Stimulated activated CD4-positive, alpha-beta T cell treated with anti-CD3 and anti-CD28 coated beads, Interleukin-1b, Interleukin-23, amount 100 ng/mL, for 48 hours (primary cell): ENCODE measurements around the gene BAZ1B.
"Not testable (repeated sequence)": the region's sequence is repeated elsewhere in the genome, so short reads cannot be mapped to it uniquely, and the experiment has no call there.

ENCODE experiments used
- DNase-seq: peaks from one replicate; pipeline ENCODE4 v3.0.0-alpha.2; 2020

BAZ1B gene

GRCh38 chr7:73424489-73424885 lies 97.6 kb downstream of the BAZ1B start:
- DNase-seq, result no peak

GRCh38 chr7:73423519-73424488 lies 98.3 kb downstream of the BAZ1B start:
- DNase-seq, result no peak

GRCh38 chr7:73420610-73421009 lies 101.5 kb downstream of the BAZ1B start:
- not testable (repeated sequence) for DNase-seq

GRCh38 chr7:73420016-73420415 lies 102.1 kb downstream of the BAZ1B start:
- not testable (repeated sequence) for DNase-seq

- no peak for DNase-seq
These were observed 103.9 kb downstream of the BAZ1B start for GRCh38 chr7:73418113-73418703.

- DNase-seq, result not testable (repeated sequence)
These were observed 111.5 kb downstream of the BAZ1B start for GRCh38 chr7:73410541-73411131.

GRCh38 chr7:73404860-73405259 lies 117.2 kb downstream of the BAZ1B start:
- DNase-seq, result not testable (repeated sequence)

GRCh38 chr7:73399185-73400050 lies 122.7 kb downstream of the BAZ1B start:
- peak; percentile 75 for DNase-seq

GRCh38 chr7:73397521-73398281 lies 124.4 kb downstream of the BAZ1B start:
- no peak for DNase-seq

- no peak for DNase-seq
These were observed 126.3 kb downstream of the BAZ1B start for GRCh38 chr7:73395538-73396503.

- no peak for DNase-seq
These were observed 127.7 kb downstream of the BAZ1B start for GRCh38 chr7:73394422-73394821.

GRCh38 chr7:73391396-73391795 lies 130.7 kb downstream of the BAZ1B start:
- no peak for DNase-seq
